ENCODE measurements around the gene C16orf74. TPM values are rescaled to one million over a fixed set of nuclear protein-coding genes. Genes with fewer than 3 reads are reported as not detected.

C16orf74 gene
- total RNA-seq, 1 donor from 2014 or later = 2.1 TPM

DNA sequence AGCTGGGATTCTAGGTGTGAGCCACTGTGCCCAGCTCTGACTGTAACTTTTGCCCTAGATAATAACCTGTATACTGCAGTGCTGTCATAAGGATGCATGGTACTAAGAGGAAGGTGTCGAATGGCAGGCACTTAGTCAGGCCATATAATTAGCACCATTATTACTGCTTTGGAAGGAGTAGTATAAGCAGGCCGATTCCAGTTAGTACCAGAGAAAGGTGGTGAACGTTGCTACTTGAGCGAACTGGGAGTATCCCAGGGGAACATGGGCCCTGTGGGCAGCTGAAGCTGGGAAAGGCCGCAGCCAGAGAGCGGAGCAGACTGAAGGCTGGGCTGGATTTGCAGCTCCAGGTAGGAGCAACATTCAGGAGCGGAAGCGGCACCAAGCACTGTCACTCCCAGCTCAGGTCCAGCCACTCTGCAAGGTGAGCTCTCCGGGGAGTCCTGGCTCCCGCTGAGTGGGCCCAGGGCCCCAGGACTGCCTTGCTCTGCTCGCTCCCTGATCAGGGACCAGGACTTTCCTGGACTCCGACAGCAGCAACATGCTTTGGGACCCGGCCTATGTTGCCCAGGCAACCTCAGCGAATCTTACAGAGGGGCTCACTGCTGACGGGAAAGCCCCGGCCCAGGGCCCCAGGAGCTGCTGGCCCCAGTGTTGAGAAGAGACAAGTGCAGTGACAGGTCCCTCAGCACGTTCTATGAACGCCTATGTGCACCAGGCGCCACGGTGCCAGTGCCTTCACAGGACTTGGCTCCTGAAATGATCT, 28.6 kb downstream of the C16orf74 start:
- Mint-ChIP-seq H3K4me1 (ENCODE audit: unreplicated experiment) (peaks cover 8% of the 10 kb centered on the region), H3K36me3 (ENCODE audit: unreplicated experiment) (peaks cover 3% of the 10 kb centered on the region), H3K27ac (ENCODE audit: unreplicated experiment) (no peak overlapping the region), H3K4me3 (ENCODE audit: unreplicated experiment) (no peak overlapping the region), H3K27me3 (ENCODE audit: unreplicated experiment) (peaks cover 17% of the 10 kb centered on the region), H3K9me3 (ENCODE audit: unreplicated experiment) (no peaks in the 10 kb centered on the region)
- TF ChIP-seq, protein P1, sequence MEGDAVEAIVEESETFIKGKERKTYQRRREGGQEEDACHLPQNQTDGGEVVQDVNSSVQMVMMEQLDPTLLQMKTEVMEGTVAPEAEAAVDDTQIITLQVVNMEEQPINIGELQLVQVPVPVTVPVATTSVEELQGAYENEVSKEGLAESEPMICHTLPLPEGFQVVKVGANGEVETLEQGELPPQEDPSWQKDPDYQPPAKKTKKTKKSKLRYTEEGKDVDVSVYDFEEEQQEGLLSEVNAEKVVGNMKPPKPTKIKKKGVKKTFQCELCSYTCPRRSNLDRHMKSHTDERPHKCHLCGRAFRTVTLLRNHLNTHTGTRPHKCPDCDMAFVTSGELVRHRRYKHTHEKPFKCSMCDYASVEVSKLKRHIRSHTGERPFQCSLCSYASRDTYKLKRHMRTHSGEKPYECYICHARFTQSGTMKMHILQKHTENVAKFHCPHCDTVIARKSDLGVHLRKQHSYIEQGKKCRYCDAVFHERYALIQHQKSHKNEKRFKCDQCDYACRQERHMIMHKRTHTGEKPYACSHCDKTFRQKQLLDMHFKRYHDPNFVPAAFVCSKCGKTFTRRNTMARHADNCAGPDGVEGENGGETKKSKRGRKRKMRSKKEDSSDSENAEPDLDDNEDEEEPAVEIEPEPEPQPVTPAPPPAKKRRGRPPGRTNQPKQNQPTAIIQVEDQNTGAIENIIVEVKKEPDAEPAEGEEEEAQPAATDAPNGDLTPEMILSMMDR (IDR thresholded peaks at IDR 0.05) = no peak
- DNase-seq (ENCODE audit: extremely low spot score, unreplicated experiment) = no peak

DNA sequence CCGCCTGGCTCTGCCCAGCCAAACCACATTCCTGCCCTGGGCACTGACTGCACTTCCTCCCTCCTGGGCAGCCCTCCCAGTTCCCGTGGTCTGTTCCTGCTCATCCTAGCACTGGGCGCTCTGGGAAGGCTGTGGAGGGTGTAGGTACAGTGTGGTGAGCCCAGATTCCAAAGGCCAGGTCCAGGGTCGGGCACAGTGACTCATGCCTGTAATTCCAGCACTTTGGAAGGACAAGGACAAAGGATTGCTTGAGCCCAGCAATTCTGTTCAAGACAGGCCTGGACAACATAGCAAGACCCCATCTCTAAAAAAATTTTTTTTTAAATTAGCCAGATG, 30.6 kb downstream of the C16orf74 start:
- TF ChIP-seq, protein P1 (IDR thresholded peaks at IDR 0.05) = no peak
- Mint-ChIP-seq H3K27ac (ENCODE audit: unreplicated experiment) (no peak overlapping the region), H3K4me3 (ENCODE audit: unreplicated experiment) (no peak overlapping the region), H3K4me1 (ENCODE audit: unreplicated experiment) (peaks cover 16% of the 10 kb centered on the region), H3K36me3 (ENCODE audit: unreplicated experiment) (no peaks in the 10 kb centered on the region), H3K9me3 (ENCODE audit: unreplicated experiment) (no peaks in the 10 kb centered on the region), H3K27me3 (ENCODE audit: unreplicated experiment) (peaks cover 11% of the 10 kb centered on the region)
- DNase-seq (ENCODE audit: extremely low spot score, unreplicated experiment) = no peak

DNA sequence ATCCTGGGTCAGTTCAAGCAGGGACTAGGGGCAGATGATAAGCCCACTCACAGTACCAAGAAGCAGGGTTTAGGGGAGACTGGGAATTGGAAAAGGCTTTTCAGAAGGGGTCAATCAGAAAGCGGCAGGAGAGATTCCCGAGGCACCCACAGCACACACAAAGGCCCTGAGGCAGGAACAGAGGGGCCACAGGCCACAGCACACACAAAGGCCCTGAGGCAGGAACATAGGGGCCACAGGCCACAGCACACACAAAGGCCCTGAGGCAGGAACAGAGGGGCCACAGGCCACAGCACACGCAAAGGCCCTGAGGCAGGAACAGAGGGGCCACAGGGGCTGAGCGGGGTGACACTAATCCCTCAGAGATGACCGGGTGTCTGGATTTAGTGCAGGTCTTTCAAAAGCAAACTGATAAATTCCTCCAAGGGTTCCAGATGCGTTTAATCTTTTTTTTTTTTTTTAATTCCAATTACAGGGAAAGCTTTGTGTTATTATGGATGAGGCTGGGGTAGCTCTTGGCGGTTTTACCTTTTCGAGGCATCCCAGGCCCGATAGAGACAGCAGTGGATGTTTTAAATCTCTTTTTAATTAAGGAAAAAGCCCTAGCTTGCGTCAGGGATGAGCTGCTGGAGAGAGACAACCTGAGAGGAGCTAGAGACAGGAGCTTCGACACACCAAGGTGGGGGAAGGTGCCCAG, 31.1 kb downstream of the C16orf74 start:
- H3K36me3 Mint-ChIP-seq (ENCODE audit: unreplicated experiment) = no peaks in the 10 kb centered on the region
- H3K4me3 Mint-ChIP-seq (ENCODE audit: unreplicated experiment) = no peak overlapping the region
- H3K4me1 Mint-ChIP-seq (ENCODE audit: unreplicated experiment) = peaks cover 17% of the 10 kb centered on the region
- H3K9me3 Mint-ChIP-seq (ENCODE audit: unreplicated experiment) = no peaks in the 10 kb centered on the region
- TF ChIP-seq, protein P1 (IDR thresholded peaks at IDR 0.05) = no peak
- DNase-seq (ENCODE audit: extremely low spot score, unreplicated experiment) = no peak
- H3K27ac Mint-ChIP-seq (ENCODE audit: unreplicated experiment) = no peak overlapping the region
- peaks cover 11% of the 10 kb centered on the region for H3K27me3 Mint-ChIP-seq (ENCODE audit: unreplicated experiment)

DNA sequence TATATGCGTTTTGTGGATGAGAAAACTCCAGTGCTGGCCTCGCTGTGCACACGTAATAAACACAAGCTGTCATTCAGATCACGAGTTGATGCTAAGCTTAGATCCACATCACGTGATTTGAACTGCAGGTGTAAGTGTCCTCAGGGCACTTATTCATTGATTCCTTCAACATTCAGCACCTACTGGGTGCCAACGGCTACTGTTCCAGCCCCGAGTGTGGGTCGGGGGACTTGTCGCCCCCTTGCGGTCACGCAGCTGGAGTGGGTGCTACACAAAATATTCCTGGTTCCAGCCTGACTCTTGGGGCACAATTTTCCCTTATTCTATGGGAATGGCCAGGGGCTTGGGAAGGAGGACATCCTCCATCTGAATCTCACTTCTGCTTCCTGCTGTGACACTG, 32.2 kb downstream of the C16orf74 start:
- Mint-ChIP-seq H3K4me1 (ENCODE audit: unreplicated experiment) (peaks cover 17% of the 10 kb centered on the region), H3K9me3 (ENCODE audit: unreplicated experiment) (no peaks in the 10 kb centered on the region), H3K4me3 (ENCODE audit: unreplicated experiment) (no peak overlapping the region), H3K36me3 (ENCODE audit: unreplicated experiment) (no peaks in the 10 kb centered on the region), H3K27me3 (ENCODE audit: unreplicated experiment) (peaks cover 7% of the 10 kb centered on the region), H3K27ac (ENCODE audit: unreplicated experiment) (no peak overlapping the region)
- no peak for DNase-seq (ENCODE audit: extremely low spot score, unreplicated experiment)
- TF ChIP-seq, protein P1 (IDR thresholded peaks at IDR 0.05) = peak; percentile 64

DNA sequence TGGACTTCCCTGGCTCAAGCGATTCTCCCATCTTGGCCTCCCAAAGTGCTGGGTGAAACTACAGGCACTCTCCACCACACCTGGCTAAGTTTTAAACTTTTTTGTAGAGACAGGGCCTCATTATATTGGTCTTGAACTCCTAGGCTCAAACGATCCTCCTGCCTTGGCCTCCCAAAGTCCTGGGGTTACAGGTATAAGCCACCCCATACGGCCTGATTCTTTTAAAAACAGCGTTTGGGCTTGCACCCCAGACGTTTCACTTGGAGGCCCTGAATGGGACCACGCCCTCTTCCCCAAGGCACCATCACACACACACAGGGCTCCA, 32.8 kb downstream of the C16orf74 start:
- no peak overlapping the region for H3K27ac Mint-ChIP-seq (ENCODE audit: unreplicated experiment)
- H3K4me1 Mint-ChIP-seq (ENCODE audit: unreplicated experiment) = peaks cover 17% of the 10 kb centered on the region
- TF ChIP-seq, protein P1 (IDR thresholded peaks at IDR 0.05) = no peak
- H3K9me3 Mint-ChIP-seq (ENCODE audit: unreplicated experiment) = no peaks in the 10 kb centered on the region
- no peak overlapping the region for H3K4me3 Mint-ChIP-seq (ENCODE audit: unreplicated experiment)
- DNase-seq (ENCODE audit: extremely low spot score, unreplicated experiment) = no peak
- no peaks in the 10 kb centered on the region for H3K36me3 Mint-ChIP-seq (ENCODE audit: unreplicated experiment)
- peaks cover 7% of the 10 kb centered on the region for H3K27me3 Mint-ChIP-seq (ENCODE audit: unreplicated experiment)

All from osteocyte (in vitro differentiated cells).